GM23338 (cell line): Measurements from ENCODE around the gene PSMB3. TPM values are rescaled to one million over a fixed set of nuclear protein-coding genes. Genes with fewer than 3 reads are reported as not detected.

Source experiments
- ATAC-seq: fragments of 200-7000 bp; cut with Tn5 transposase; 3 replicates; pipeline ENCODE4 v1.9.1; 2020
- DNase-seq: peaks from one replicate; pipeline ENCODE4 v3.0.0-alpha.2; 2015; ENCODE audit warnings: low spot score
- H2AFZ ChIP-seq: fragments of 200-600 bp; sonication (generic); 2 replicates; pipeline ENCODE4 v1.8.0; 2016; ENCODE audit warnings: antibody characterized with exemption, mild to moderate bottlenecking, moderate library complexity
- H3F3A ChIP-seq: fragments of 200-600 bp; sonication (generic); replicated peaks from 2 replicates; pipeline ENCODE4 v1.8.0; 2017; ENCODE audit warnings: antibody characterized with exemption, mixed run types, low read depth
- H3K27ac ChIP-seq: fragments of 200-600 bp; sonication (generic); 2 replicates; pipeline ENCODE4 v1.6.1; 2016; ENCODE audit warnings: low read depth
- H3K27me3 ChIP-seq: fragments of 200-600 bp; sonication (generic); 2 replicates; pipeline ENCODE4 v1.8.0; 2016; ENCODE audit warnings: mild to moderate bottlenecking, mixed run types, moderate library complexity; ENCODE audit not compliant: insufficient read depth
- H3K36me3 ChIP-seq: fragments of 200-600 bp; sonication (generic); 2 replicates; pipeline ENCODE4 v1.8.0; 2016; ENCODE audit warnings: mild to moderate bottlenecking; ENCODE audit not compliant: insufficient read depth
- H3K4me1 ChIP-seq: fragments of 200-600 bp; sonication (generic); 2 replicates; pipeline ENCODE4 v1.8.0; 2016; ENCODE audit warnings: mild to moderate bottlenecking, moderate library complexity; ENCODE audit not compliant: insufficient read depth
- H3K4me2 ChIP-seq: fragments of 200-600 bp; sonication (generic); 2 replicates; pipeline ENCODE4 v1.7.1; 2017; ENCODE audit warnings: mixed run types
- H3K4me3 ChIP-seq: fragments of 200-600 bp; sonication (generic); 2 replicates; pipeline ENCODE4 v1.6.1; 2016; ENCODE audit warnings: mixed run types
- H3K79me2 ChIP-seq: fragments of 200-600 bp; sonication (generic); replicated peaks from 2 replicates; pipeline ENCODE4 v1.8.0; 2017; ENCODE audit warnings: mild to moderate bottlenecking; ENCODE audit not compliant: insufficient read depth
- H3K9me2 ChIP-seq: fragments of 200-600 bp; sonication (generic); 2 replicates; pipeline ENCODE4 v1.8.0; 2017; ENCODE audit not compliant: insufficient read depth
- H4K20me1 ChIP-seq: fragments of 200-600 bp; sonication (generic); replicated peaks from 2 replicates; pipeline ENCODE4 v1.8.0; 2017; ENCODE audit warnings: mild to moderate bottlenecking; ENCODE audit not compliant: insufficient read depth
- H3K27ac Mint-ChIP-seq: 2 replicates; pipeline ENCODE4 v1.8.0; 2020; ENCODE audit warnings: inconsistent platforms, mild to moderate bottlenecking, moderate library complexity, mixed read lengths
- H3K27me3 Mint-ChIP-seq: 3 replicates; pipeline ENCODE4 v1.8.0; 2022; ENCODE audit warnings: low read depth, mild to moderate bottlenecking, moderate library complexity, mixed read lengths, inconsistent platforms; ENCODE audit not compliant: insufficient read depth, poor library complexity
- H3K36me3 Mint-ChIP-seq: 3 replicates; pipeline ENCODE4 v1.8.0; 2021; ENCODE audit warnings: low read depth, mild to moderate bottlenecking, inconsistent platforms, moderate library complexity, mixed read lengths
- H3K4me1 Mint-ChIP-seq: 3 replicates; pipeline ENCODE4 v1.8.0; 2020; ENCODE audit warnings: mild to moderate bottlenecking, inconsistent platforms, mixed read lengths
- H3K4me3 Mint-ChIP-seq: 3 replicates; pipeline ENCODE4 v1.8.0; 2021; ENCODE audit warnings: moderate library complexity, mild to moderate bottlenecking, inconsistent platforms, mixed read lengths
- H3K9me3 Mint-ChIP-seq: 3 replicates; pipeline ENCODE4 v1.8.0; 2020; ENCODE audit warnings: moderate library complexity, mild to moderate bottlenecking, inconsistent platforms, mixed read lengths
- CREB1 ChIP-seq: fragments of 250-450 bp; sonication (Bioruptor Pico); IDR thresholded peaks from 2 replicates; pipeline ENCODE4 v1.5.0; 2020; ENCODE audit warnings: low read depth, mild to moderate bottlenecking, moderate library complexity
- EZH2phosphoT487 ChIP-seq: fragments of 200-600 bp; sonication (generic); IDR thresholded peaks from one replicate; pipeline ENCODE4 v1.8.1; 2018; ENCODE audit warnings: antibody characterized with exemption; ENCODE audit not compliant: unreplicated experiment
- STAT1 ChIP-seq: IDR thresholded peaks from one replicate; pipeline ENCODE4 v1.6.1; 2016; ENCODE audit warnings: antibody characterized with exemption; ENCODE audit not compliant: unreplicated experiment
- polyA plus RNA-seq: library from polyadenylated mRNA; unstranded; fragments of >200 nt; fragmentation: Nextera tagmentation; extraction: Ambion mirVana; gene quantifications from 2 replicates; pipeline ENCODE4 v1.2.1, GENCODE V29; 2016
- total RNA-seq: library from RNA; depleted of rRNA; stranded (reverse); fragments of >200 nt; shearing (Covaris generic); gene quantifications from 2 replicates; pipeline ENCODE4 v1.2.3, GENCODE V29; 2014
- TF ChIP-seq, protein P1 (sequence below), 2 experiments: fragments of 200-600 bp in 1 of 2; sonication (generic) in 1 of 2; conservative IDR thresholded peaks; 2 replicates each; pipeline versions ENCODE4 v1.5.1 to v1.6.1; 2016 to 2017; ENCODE audit warnings: antibody characterized with exemption in 2 of 2, low read depth in 2 of 2, mild to moderate bottlenecking in 2 of 2, moderate library complexity in 1 of 2

Gene PSMB3
- total and polyA plus RNA-seq, 2 experiments from 2014 or later: 250 to 523 TPM

DNA sequence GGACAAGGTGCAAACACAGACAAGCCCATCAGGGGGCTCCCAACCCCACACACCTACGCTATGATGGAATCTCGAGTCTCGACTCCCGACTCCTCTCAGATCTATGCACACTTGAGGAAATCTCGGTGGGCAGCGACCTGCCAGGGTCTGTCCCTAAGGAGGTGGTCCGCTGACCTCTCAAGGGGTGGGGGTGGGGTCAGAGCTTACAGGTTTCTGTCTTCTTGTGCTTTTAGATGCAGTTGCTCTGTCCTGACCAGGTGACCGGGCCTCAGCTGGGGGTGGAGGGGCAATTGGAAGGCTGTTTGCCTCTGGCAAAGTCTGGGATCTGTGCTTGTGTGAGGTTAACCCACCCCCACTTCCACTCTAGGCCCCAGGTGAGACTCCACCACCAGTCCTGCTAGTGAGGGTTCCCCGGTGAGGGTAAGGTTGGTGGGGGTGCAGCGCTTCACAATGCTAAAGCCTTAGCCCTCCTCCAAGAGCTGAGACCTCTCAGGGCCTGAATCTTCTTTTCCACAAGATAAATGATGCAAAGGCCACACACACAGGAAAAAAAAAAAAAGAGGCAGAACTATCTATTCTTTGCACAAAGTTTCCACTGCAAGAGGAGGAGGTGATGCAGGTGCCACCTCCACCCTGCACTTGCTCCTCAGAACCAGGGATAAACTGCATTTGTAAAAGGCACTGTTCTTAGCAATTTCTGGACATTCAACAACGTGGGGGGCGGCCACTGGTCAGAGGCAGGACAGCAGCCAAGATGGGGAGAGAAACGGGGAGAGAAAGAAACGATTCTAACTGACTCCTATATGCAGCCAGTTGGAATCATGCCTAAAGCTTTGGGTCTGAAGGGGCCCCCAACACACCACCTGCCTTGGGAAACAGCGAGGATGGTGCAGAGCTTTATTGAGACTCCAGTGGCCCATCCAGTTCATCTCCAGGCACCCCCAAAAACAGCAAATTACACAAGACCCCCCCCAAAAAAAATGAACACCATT, 18.3 kb upstream of the PSMB3 start:
- no peaks in the 10 kb centered on the region for H3K9me3 Mint-ChIP-seq
- no peak overlapping the region for H3K4me2 ChIP-seq
- H3K9me2 ChIP-seq: no peaks in the 10 kb centered on the region
- H4K20me1 ChIP-seq: peaks cover 25% of the 10 kb centered on the region
- H3F3A ChIP-seq: peaks cover 15% of the 10 kb centered on the region
- no peak overlapping the region for H2AFZ ChIP-seq
- peak; percentile 73 for DNase-seq
- no peak overlapping the region for H3K4me3 ChIP-seq
- peaks cover 54% of the 10 kb centered on the region for H3K36me3 Mint-ChIP-seq
- H3K79me2 ChIP-seq: no peaks in the 10 kb centered on the region
- H3K4me1 Mint-ChIP-seq: peaks cover 25% of the 10 kb centered on the region
- no peak overlapping the region for H3K4me3 Mint-ChIP-seq
- ATAC-seq: peak; percentile 13
- peaks cover 5% of the 10 kb centered on the region for H3K36me3 ChIP-seq
- peaks cover 4% of the 10 kb centered on the region for H3K27me3 ChIP-seq
- peaks cover 26% of the 10 kb centered on the region for H3K27me3 Mint-ChIP-seq
- no peak overlapping the region for H3K27ac Mint-ChIP-seq
- TF ChIP-seq STAT1: no peak
- TF ChIP-seq, protein P1, sequence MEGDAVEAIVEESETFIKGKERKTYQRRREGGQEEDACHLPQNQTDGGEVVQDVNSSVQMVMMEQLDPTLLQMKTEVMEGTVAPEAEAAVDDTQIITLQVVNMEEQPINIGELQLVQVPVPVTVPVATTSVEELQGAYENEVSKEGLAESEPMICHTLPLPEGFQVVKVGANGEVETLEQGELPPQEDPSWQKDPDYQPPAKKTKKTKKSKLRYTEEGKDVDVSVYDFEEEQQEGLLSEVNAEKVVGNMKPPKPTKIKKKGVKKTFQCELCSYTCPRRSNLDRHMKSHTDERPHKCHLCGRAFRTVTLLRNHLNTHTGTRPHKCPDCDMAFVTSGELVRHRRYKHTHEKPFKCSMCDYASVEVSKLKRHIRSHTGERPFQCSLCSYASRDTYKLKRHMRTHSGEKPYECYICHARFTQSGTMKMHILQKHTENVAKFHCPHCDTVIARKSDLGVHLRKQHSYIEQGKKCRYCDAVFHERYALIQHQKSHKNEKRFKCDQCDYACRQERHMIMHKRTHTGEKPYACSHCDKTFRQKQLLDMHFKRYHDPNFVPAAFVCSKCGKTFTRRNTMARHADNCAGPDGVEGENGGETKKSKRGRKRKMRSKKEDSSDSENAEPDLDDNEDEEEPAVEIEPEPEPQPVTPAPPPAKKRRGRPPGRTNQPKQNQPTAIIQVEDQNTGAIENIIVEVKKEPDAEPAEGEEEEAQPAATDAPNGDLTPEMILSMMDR (conservative IDR thresholded peaks at IDR 0.05; ENCODE audit: low read depth in 2 of 2): peak; percentile 43 to 58
- no peak overlapping the region for H3K27ac ChIP-seq
- peaks cover 21% of the 10 kb centered on the region for H3K4me1 ChIP-seq

DNA sequence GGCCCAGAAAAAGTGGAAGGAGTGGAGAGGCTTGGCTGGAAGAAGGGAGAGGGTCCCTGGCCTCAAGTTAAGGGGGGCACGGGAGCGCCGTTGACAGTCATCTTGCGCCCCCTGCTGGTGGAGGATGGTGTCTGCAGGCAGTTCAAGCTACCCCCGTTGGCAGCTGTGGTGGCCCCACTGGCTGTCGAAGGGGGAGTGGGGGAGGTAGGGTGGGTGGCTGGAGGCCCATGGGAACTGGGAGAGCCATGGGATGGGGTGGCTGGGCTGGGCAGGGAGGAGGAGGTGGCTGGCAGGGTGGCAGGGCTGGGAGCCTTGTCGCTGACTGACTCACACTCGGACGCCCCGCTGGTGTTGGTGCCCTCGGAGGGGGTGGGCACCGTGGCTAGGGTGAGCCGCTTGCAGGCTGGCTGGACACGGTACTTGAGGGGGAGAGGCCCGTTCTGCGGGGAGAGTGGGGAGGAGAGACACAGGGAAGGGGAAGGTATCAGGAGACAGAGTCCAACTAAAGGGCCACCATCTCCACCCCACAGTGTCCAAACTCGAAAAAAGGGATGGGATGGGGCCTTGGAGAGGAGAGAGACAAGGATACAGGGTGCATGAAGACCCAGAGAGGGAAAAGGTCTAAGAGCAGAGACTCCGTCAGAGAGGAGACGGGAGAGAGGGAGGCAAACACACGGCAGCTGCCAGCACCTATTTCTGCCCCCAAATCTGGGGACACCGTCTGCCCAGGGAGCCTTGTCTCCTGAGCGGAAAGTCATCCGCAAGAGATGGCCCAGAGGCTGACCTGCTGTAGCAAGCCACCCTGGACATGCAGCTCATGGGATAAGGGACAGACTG, 17.2 kb upstream of the PSMB3 start:
- Histone ChIP-seq H3K27me3 (no peaks in the 10 kb centered on the region), H3F3A (peaks cover 15% of the 10 kb centered on the region), H4K20me1 (peaks cover 25% of the 10 kb centered on the region), H3K27ac (no peak overlapping the region), H3K36me3 (peaks cover 5% of the 10 kb centered on the region), H3K9me2 (no peaks in the 10 kb centered on the region), H3K79me2 (peaks cover 5% of the 10 kb centered on the region; the same call in 1 of the 2 replicates), H3K4me1 (peaks cover 17% of the 10 kb centered on the region; the same call in 1 of the 2 replicates), H3K4me2 (no peak overlapping the region), H2AFZ (no peak overlapping the region), H3K4me3 (no peak overlapping the region)
- Mint-ChIP-seq H3K4me1 (peaks cover 22% of the 10 kb centered on the region), H3K9me3 (no peaks in the 10 kb centered on the region), H3K27me3 (peaks cover 25% of the 10 kb centered on the region), H3K4me3 (no peak overlapping the region), H3K27ac (no peak overlapping the region), H3K36me3 (peaks cover 65% of the 10 kb centered on the region)
- peak; percentile 46 for ATAC-seq
- peak; percentile 86 for DNase-seq
- TF ChIP-seq CREB1 (CRISPR knock-in tag) (0 out of 2 replicates have a peak, but pooled peaks have one; percentile 8), EZH2phosphoT487 (no peak)
- TF ChIP-seq, protein P1 (conservative IDR thresholded peaks at IDR 0.05; ENCODE audit: low read depth in 2 of 2): peak; percentile 87 to 95
